ENCODE measurements around the gene TGFBR3. TPM values are rescaled to one million over a fixed set of nuclear protein-coding genes. Genes with fewer than 3 reads are reported as not detected.

The TGFBR3 gene
- total RNA-seq, 1 experiment from 2014 or later: 4.2 TPM

DNA sequence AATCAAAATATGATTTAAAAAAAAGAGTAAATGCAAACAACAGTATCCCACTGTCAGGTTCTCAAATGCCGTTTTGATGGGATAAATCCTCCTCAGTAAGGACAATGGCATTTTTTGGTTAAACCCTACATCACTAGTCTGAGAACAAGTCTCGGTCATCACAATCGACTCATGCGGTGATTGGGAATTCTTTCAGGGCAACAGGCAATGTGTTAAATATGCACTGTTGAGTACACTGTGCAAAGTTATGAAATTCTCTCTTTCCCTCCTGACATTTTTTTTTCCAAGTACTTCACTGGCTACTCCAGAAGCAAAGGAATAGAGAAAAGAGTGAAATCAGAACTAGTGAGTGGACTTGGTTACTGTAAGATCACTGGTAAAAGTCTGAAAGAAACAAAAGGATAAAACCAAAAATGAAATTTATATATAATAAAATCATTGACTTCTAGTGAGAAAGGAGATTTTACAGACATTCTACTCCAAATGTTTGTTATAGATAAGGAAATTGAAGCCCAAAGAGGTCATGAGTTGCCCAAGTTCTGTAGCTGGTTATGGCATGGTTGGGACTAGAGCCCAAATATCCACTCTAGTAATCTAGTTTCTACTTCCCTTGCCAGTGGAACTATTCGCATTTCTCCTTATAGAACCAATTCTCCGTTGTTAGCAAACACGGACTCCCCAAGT is 111.3 kb downstream of the TGFBR3 start:
- POLR2A ChIA-PET: interaction anchor here (0.5 kb wide), 1 partner anchor 113 kb away, joined by 4 read pairs; no protein-coding TSS in a partner anchor
- CTCF ChIA-PET: interaction anchor here (1.0 to 1.8 kb wide), 2 partner anchors 10 to 18 kb away, joined by 3 to 6 read pairs; no protein-coding TSS in a partner anchor

DNA sequence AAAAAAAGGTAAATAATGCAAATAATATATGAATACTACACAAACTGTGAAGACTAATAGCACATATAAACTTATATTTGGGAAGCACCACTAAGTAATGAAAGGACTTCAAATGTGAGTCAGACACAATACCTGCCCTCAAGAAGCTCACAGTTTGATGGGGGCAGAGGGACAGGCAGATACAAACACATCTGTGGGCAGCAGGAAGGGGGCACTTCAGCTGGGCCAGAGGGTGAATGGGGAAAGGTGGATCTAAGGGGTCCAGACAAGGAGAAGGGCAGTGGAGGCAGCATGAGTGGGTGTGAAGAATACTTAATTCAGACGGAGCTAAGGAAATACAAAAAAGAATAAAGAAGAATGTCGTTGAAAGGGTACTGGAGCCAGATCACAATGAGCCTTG is 114.2 kb downstream of the TGFBR3 start:
- Mint-ChIP-seq H3K27me3 (ENCODE audit: low read depth) (no peaks in the 10 kb centered on the region), H3K4me3 (no peak overlapping the region), H3K27ac (no peak overlapping the region), H3K9me3 (no peaks in the 10 kb centered on the region), H3K36me3 (no peaks in the 10 kb centered on the region), H3K4me1 (peaks cover 32% of the 10 kb centered on the region)
- ChIA-PET CTCF (no interaction called here), POLR2A (interaction anchor here (0.7 kb wide), 1 partner anchor 520 kb away, joined by 4 read pairs; no protein-coding TSS in a partner anchor)
- TF ChIP-seq FOXK1 (CRISPR knock-in tag; IDR thresholded peaks at IDR 0.05): no peak
- TF ChIP-seq, protein P1, sequence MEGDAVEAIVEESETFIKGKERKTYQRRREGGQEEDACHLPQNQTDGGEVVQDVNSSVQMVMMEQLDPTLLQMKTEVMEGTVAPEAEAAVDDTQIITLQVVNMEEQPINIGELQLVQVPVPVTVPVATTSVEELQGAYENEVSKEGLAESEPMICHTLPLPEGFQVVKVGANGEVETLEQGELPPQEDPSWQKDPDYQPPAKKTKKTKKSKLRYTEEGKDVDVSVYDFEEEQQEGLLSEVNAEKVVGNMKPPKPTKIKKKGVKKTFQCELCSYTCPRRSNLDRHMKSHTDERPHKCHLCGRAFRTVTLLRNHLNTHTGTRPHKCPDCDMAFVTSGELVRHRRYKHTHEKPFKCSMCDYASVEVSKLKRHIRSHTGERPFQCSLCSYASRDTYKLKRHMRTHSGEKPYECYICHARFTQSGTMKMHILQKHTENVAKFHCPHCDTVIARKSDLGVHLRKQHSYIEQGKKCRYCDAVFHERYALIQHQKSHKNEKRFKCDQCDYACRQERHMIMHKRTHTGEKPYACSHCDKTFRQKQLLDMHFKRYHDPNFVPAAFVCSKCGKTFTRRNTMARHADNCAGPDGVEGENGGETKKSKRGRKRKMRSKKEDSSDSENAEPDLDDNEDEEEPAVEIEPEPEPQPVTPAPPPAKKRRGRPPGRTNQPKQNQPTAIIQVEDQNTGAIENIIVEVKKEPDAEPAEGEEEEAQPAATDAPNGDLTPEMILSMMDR (IDR thresholded peaks at IDR 0.05): no peak
- no peak for TF ChIP-seq CREM (CRISPR knock-in tag; IDR thresholded peaks at IDR 0.05)
- TF ChIP-seq, protein P2, sequence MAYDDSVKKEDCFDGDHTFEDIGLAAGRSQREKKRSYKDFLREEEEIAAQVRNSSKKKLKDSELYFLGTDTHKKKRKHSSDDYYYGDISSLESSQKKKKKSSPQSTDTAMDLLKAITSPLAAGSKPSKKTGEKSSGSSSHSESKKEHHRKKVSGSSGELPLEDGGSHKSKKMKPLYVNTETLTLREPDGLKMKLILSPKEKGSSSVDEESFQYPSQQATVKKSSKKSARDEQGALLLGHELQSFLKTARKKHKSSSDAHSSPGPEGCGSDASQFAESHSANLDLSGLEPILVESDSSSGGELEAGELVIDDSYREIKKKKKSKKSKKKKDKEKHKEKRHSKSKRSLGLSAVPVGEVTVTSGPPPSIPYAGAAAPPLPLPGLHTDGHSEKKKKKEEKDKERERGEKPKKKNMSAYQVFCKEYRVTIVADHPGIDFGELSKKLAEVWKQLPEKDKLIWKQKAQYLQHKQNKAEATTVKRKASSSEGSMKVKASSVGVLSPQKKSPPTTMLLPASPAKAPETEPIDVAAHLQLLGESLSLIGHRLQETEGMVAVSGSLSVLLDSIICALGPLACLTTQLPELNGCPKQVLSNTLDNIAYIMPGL (CRISPR knock-in tag; IDR thresholded peaks at IDR 0.05): no peak
- TF ChIP-seq SOX15 (CRISPR knock-in tag; IDR thresholded peaks at IDR 0.05): no peak
- TF ChIP-seq ZNF396 (CRISPR knock-in tag; IDR thresholded peaks at IDR 0.05; ENCODE audit: borderline replicate concordance): no peak
- TF ChIP-seq, protein P3, sequence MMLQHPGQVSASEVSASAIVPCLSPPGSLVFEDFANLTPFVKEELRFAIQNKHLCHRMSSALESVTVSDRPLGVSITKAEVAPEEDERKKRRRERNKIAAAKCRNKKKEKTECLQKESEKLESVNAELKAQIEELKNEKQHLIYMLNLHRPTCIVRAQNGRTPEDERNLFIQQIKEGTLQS (CRISPR knock-in tag; conservative IDR thresholded peaks at IDR 0.05): no peak
- TF ChIP-seq, protein P4, sequence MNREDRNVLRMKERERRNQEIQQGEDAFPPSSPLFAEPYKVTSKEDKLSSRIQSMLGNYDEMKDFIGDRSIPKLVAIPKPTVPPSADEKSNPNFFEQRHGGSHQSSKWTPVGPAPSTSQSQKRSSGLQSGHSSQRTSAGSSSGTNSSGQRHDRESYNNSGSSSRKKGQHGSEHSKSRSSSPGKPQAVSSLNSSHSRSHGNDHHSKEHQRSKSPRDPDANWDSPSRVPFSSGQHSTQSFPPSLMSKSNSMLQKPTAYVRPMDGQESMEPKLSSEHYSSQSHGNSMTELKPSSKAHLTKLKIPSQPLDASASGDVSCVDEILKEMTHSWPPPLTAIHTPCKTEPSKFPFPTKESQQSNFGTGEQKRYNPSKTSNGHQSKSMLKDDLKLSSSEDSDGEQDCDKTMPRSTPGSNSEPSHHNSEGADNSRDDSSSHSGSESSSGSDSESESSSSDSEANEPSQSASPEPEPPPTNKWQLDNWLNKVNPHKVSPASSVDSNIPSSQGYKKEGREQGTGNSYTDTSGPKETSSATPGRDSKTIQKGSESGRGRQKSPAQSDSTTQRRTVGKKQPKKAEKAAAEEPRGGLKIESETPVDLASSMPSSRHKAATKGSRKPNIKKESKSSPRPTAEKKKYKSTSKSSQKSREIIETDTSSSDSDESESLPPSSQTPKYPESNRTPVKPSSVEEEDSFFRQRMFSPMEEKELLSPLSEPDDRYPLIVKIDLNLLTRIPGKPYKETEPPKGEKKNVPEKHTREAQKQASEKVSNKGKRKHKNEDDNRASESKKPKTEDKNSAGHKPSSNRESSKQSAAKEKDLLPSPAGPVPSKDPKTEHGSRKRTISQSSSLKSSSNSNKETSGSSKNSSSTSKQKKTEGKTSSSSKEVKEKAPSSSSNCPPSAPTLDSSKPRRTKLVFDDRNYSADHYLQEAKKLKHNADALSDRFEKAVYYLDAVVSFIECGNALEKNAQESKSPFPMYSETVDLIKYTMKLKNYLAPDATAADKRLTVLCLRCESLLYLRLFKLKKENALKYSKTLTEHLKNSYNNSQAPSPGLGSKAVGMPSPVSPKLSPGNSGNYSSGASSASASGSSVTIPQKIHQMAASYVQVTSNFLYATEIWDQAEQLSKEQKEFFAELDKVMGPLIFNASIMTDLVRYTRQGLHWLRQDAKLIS (CRISPR knock-in tag; IDR thresholded peaks at IDR 0.05; ENCODE audit: borderline replicate concordance): no peak
- TF ChIP-seq, protein P5, sequence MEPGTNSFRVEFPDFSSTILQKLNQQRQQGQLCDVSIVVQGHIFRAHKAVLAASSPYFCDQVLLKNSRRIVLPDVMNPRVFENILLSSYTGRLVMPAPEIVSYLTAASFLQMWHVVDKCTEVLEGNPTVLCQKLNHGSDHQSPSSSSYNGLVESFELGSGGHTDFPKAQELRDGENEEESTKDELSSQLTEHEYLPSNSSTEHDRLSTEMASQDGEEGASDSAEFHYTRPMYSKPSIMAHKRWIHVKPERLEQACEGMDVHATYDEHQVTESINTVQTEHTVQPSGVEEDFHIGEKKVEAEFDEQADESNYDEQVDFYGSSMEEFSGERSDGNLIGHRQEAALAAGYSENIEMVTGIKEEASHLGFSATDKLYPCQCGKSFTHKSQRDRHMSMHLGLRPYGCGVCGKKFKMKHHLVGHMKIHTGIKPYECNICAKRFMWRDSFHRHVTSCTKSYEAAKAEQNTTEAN (CRISPR knock-in tag; IDR thresholded peaks at IDR 0.05): no peak
- TF ChIP-seq, protein P6, sequence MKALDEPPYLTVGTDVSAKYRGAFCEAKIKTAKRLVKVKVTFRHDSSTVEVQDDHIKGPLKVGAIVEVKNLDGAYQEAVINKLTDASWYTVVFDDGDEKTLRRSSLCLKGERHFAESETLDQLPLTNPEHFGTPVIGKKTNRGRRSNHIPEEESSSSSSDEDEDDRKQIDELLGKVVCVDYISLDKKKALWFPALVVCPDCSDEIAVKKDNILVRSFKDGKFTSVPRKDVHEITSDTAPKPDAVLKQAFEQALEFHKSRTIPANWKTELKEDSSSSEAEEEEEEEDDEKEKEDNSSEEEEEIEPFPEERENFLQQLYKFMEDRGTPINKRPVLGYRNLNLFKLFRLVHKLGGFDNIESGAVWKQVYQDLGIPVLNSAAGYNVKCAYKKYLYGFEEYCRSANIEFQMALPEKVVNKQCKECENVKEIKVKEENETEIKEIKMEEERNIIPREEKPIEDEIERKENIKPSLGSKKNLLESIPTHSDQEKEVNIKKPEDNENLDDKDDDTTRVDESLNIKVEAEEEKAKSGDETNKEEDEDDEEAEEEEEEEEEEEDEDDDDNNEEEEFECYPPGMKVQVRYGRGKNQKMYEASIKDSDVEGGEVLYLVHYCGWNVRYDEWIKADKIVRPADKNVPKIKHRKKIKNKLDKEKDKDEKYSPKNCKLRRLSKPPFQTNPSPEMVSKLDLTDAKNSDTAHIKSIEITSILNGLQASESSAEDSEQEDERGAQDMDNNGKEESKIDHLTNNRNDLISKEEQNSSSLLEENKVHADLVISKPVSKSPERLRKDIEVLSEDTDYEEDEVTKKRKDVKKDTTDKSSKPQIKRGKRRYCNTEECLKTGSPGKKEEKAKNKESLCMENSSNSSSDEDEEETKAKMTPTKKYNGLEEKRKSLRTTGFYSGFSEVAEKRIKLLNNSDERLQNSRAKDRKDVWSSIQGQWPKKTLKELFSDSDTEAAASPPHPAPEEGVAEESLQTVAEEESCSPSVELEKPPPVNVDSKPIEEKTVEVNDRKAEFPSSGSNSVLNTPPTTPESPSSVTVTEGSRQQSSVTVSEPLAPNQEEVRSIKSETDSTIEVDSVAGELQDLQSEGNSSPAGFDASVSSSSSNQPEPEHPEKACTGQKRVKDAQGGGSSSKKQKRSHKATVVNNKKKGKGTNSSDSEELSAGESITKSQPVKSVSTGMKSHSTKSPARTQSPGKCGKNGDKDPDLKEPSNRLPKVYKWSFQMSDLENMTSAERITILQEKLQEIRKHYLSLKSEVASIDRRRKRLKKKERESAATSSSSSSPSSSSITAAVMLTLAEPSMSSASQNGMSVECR (CRISPR knock-in tag; IDR thresholded peaks at IDR 0.05; ENCODE audit: borderline replicate concordance): no peak
- TF ChIP-seq, protein P7, sequence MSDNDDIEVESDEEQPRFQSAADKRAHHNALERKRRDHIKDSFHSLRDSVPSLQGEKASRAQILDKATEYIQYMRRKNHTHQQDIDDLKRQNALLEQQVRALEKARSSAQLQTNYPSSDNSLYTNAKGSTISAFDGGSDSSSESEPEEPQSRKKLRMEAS (CRISPR knock-in tag; IDR thresholded peaks at IDR 0.05): no peak
- TF ChIP-seq ATF1 (CRISPR knock-in tag; IDR thresholded peaks at IDR 0.05): no peak
- ATAC-seq: no peak
- no peak for DNase-seq (ENCODE audit: low spot score)

More for the DNA sequence above, 111.3 kb downstream of the TGFBR3 start:
- Mint-ChIP-seq H3K36me3 (no peaks in the 10 kb centered on the region), H3K9me3 (no peaks in the 10 kb centered on the region), H3K4me1 (peaks cover 50% of the 10 kb centered on the region), H3K4me3 (no peak overlapping the region), H3K27me3 (ENCODE audit: low read depth) (no peaks in the 10 kb centered on the region), H3K27ac (no peak overlapping the region)
- TF ChIP-seq, protein P3 (CRISPR knock-in tag; conservative IDR thresholded peaks at IDR 0.05): no peak
- TF ChIP-seq RORB (CRISPR knock-in tag; IDR thresholded peaks at IDR 0.05): no peak
- no peak for TF ChIP-seq ZNF671 (CRISPR knock-in tag; IDR thresholded peaks at IDR 0.05)
- TF ChIP-seq MYBL2 (CRISPR knock-in tag; IDR thresholded peaks at IDR 0.05): no peak
- no peak for TF ChIP-seq FOXP1 (CRISPR knock-in tag; IDR thresholded peaks at IDR 0.05; ENCODE audit: borderline replicate concordance)
- ATAC-seq: no peak
- no peak for DNase-seq (ENCODE audit: low spot score)
